NCI-H187 treated with DMSO at 0.1 percent for 48 hours (cell line): ENCODE data around the gene RNF149.

ENCODE experiments used
- DNase-seq: peaks from one replicate; lab custom pipeline; 2025; lab: John Stamatoyannopoulos, UW

RNF149 gene

DNA sequence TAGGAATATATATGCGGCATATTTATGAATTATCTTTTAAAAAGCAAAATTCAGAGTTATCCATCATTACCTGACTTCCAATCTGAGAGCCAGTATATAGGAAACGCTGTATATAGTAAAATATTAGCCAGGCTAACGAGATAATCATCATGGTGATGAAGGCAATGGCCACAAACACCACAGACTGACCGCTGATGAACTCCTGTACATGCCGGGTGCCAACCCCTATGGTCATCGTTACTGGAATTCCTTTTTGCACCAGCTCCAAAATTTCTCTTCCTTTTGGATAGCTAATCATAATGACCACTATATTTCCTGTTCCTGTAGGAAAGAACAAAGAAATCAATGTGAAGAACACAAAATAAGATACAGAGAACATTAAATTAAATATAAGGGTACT, 13.6 kb downstream of the RNF149 start:
- DNase-seq = no peak

GRCh38 chr2:101293544-101293943, 15.0 kb downstream of the RNF149 start:
- DNase-seq = no peak

DNA sequence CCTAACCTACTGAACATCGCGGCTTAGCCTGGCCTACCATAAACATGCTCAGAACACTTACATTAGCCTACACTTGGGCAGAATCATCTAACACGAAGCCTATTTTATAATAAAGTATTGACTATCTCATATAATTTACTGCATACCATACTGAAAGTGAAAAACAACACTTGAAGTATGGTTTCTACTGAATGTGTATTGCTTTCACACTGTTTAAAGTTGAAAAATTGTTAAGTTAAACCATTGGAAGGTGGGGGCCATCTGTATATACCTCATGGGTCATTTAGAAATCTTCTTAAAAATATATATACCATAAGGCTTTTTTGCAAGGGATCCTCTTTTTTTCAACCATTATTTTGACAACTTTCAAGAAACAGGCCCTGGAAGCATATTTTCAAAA, 16.5 kb downstream of the RNF149 start:
- DNase-seq = no peak

GRCh38 chr2:101290711-101291110, 17.8 kb downstream of the RNF149 start:
- no peak for DNase-seq

GRCh38 chr2:101287303-101287702, 21.2 kb downstream of the RNF149 start:
- no peak for DNase-seq

DNA sequence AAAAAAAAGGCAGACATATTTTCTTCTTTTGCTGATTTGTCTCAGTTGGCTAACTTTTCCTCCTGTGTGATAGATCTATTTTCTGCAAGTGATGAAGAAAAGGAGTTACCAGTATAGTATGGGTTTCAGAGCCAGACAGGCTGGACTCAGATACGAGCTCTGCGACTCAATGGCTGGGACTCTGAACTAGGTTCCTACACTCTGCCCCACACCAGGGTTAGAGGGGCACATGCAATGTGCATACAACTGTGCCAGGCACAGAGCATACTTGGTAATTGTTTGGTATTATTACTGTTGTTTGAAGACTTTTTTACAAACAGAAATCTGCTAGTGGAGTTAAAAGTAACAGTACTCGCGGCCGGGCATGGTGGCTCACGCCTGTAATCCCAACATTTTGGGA, 21.8 kb downstream of the RNF149 start:
- no peak for DNase-seq

- DNase-seq = no peak
These were observed 25.5 kb downstream of the RNF149 start for GRCh38 chr2:101282980-101283379.

- DNase-seq = no peak
These were observed 27.0 kb downstream of the RNF149 start for GRCh38 chr2:101281482-101281881.

DNA sequence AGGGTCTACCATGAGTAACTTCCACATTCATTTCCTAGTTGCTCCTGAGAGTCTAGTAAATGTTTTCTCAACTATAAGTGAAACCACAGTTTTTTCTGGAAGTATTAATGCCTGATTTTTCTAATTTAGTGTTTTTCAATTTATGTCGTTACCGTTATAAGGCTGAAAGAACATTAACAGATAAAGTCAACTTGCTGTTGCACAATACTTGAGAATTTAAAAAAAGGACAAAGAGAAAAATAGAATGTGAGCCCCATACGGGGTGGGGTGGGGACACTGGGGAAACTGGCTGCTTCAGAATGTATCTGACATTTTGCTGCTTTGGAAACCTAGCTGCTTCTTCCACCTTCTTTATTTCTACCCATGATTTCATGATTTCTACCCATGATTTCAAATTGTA, 29.6 kb downstream of the RNF149 start:
- DNase-seq = no peak

DNA sequence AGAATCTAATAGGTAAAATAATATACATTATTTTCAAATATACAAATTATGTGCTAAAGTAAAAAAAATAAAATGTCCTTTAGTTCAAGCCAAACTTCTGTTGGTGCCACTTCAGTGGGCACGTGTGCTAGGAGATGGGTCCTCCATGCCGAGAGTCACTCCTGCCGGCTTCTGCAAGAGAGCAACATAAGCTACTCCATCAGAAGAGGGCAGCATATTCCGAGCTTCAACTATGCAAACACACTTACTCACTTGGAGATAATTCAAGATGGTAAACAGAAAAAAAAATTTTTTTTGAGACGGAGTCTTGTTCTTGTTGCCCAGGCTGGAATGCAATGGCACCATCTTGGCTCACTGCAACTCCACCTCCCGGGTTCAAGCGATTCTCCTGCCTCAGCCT, 31.4 kb downstream of the RNF149 start:
- no peak for DNase-seq

GRCh38 chr2:101274142-101274541, 34.4 kb downstream of the RNF149 start:
- no peak for DNase-seq

GRCh38 chr2:101273056-101273455, 35.4 kb downstream of the RNF149 start:
- no peak for DNase-seq

- DNase-seq = no peak
These were observed 36.3 kb downstream of the RNF149 start for GRCh38 chr2:101272045-101272784.

DNA sequence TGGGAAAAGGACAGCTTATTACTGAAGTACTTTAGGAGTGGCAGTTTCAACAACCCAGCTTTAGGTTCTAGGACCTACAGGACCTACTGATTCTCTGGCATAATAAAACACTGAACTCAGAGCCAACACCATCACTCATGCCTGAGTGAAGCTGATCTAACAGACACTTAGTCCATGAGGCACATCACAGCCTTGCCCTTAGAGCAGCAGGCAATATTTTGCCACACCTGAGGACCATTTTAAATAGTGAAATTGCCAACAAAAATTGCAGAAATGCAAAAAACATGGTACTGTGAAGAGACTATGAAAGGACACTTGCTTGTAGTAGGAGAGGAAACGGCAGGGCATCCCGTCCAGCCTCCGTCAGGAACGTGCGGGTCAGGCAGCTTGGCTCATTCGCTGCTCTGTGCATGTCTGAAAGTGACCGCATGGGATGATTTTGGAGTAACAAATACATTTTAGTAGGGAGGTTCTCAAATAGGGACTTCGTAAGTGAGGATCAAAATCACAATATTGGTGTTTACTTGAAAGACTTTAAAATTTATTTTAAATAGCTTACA, 37.7 kb downstream of the RNF149 start:
- no peak for DNase-seq

- no peak for DNase-seq
These were observed 40.5 kb downstream of the RNF149 start for GRCh38 chr2:101267671-101268656.

- no peak for DNase-seq
These were observed 42.5 kb downstream of the RNF149 start for GRCh38 chr2:101265893-101266499.

GRCh38 chr2:101264360-101264939, 44.1 kb downstream of the RNF149 start:
- no peak for DNase-seq

GRCh38 chr2:101263377-101263800, 45.1 kb downstream of the RNF149 start:
- no peak for DNase-seq

DNA sequence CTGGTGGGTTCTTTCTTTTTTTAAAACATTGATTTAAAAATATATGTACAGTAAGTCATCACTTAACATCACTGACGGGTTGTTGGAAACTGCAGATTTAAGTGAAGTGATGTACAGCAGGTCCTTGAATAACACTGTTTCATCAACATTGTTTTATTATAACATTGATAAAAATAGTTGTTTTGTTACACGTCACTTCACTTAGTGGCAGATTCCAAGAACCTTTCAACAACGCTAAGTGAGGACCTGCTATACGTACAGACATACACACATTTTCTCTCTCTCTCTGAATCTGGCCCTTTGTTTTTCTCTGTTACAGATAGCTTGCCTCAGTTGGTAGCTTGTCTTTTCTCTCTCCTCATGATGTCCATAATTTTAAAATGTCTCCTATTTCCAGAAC, 46.4 kb downstream of the RNF149 start:
- DNase-seq = no peak

- DNase-seq = no peak
These were observed 49.7 kb downstream of the RNF149 start for GRCh38 chr2:101258804-101259203.

DNA sequence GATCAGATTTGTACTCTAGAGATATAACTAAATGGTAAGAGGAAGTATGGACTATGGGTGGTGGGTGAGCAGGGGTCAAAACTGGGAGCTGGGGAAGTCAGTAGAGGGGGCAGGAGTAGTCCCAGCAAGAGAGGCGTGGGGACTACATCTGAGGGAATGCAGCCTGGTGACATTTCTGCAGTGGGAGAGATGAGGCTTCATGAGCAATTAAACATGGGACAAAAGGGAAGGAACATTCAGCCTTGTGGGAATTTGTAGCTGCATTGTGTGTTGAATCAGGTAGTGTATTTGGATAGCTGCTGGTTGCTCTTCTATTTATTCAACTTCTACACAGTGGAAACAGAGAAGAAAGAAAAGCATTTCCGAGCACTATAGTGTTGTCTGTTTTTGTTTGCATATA, 52.2 kb downstream of the RNF149 start:
- DNase-seq = no peak

GRCh38 chr2:101255501-101255900, 53.0 kb downstream of the RNF149 start:
- no peak for DNase-seq
